HS-27A (cell line): Measurements from ENCODE around the gene FGGY.

Experiments
- DNase-seq: peaks from one replicate; pipeline ENCODE4 v3.0.0-alpha.2; 2012; ENCODE audit warnings: low read depth, missing footprints

Gene FGGY

GRCh38 chr1:59738591-59739015, 441.7 kb downstream of the FGGY start:
- peak; percentile 49 for DNase-seq

- no peak for DNase-seq
These were observed 442.2 kb downstream of the FGGY start for GRCh38 chr1:59739111-59739510.

DNA sequence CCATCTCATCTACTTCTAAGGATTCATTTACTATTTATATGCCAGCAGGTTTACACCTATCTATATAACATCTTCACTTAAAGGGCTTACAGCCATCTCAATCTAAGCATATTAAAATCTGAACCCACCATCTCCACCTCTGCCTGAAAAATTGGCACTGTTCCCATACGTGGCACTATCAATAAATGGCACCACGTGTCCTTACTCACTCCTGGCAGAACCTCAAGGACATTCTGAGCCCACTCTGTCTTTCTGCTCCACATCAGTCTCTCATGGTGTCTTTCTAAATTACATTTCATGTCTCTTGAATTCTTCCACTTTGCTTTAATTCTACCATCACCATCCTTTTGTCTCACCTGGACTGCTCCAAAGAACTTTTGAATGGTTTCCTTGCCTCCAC, 445.6 kb downstream of the FGGY start:
- no peak for DNase-seq

DNA sequence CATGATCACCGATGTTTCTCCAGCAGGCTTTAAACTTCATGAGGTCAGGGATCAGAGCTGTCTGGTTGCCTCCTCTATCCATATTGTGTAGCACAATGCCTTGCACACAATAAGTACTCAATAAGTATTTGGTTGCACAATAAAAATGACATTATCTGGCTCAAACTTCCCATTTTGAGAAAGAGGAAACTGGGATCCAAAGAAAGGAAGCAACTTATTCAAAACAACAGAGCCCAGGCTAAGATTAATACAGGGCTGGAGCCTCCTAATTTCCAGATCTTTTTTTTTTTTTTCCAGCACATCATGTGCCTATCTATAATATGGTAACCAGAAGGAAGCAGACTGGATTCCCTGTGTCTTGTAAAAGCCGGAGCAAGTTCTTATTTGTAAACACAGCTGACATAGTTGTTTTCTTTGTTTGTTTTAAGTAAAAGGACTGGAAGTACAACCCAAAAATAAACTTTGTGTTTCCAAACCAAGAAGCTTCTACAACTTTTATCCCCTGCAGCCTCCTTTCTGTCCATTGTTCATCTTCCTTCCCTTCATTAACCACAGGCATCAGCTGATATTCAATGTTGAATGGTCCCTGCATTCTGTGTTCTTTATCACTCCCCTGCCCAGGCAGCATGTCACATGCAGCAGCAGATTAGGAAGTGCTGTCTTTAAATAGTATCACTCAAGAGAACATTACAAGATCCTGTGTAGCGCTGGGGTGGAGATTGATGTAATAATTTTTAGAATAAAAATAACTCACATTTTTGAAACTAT, 446.6 kb downstream of the FGGY start:
- no peak for DNase-seq

GRCh38 chr1:59747420-59748024, 450.6 kb downstream of the FGGY start:
- no peak for DNase-seq

GRCh38 chr1:59748123-59748522, 451.2 kb downstream of the FGGY start:
- DNase-seq: no peak

- peak; percentile 68 for DNase-seq
These were observed 453.6 kb downstream of the FGGY start for GRCh38 chr1:59750328-59751003.

DNA sequence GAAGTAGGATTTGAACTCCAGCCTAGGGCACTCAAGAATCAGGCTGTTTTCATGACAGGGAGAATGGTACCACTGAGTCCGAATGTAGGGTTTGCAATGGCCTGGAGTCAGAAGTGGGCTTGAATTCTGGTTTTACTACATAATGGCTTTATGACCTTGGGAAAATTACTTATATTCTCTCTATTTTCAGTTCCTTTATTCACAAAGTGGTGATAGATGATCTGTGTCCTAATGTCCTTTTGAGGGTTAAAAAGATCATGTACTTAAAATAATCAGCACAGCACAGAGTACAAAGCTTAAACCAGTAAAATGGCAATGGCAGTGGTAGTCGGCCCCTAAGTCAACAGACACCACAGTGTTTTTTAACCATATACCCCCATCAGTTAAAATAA, 454.1 kb downstream of the FGGY start:
- DNase-seq: no peak

DNA sequence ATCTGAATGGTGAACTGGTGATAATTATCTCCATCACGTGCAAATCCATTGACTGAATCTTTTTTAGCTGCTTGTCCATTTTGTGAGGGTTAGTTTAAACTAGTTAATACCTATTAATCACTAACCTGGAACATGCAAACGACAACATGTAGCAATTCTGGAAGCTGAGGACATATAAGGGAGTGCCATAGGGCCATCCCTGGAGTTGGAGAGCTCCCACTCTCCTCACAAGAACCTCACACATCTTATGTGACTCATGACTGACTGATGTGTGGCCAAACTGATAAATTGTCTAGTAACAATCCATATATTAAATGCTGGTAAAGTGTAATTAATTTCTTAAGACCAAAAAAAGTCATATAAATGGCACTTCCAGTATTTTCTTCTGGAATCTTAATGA, 454.9 kb downstream of the FGGY start:
- no peak for DNase-seq

GRCh38 chr1:59752556-59753414, 455.9 kb downstream of the FGGY start:
- DNase-seq: no peak

DNA sequence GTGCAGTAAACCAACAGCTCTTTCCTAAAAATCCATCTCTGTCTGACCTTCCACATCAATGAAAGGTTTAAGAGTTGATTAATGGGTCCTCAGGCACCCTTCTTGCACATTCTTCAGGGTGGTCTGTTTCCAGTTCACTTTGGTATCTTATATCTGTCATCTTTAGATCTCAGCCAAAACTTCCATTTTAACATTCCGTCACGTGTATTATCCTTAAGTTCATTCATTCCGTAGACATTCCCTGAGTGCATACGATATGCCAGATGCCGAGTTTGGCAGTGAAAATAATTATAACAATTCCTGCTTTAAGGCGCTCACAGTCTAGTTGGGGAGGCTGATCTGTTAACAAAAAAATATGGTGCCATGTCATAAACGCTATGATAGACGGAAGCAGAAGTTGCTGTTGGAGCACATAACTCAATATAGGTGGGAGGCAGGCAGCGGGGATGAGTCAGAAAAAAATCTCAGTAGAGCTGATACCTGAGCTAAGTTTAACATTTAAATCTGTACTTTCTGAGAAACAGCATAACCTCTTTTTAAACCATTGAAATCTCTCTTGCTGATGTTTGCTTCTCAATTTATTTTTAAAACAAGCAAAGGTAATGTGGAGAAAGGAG, 458.3 kb downstream of the FGGY start:
- no peak for DNase-seq

- DNase-seq: no peak
These were observed 460.4 kb downstream of the FGGY start for GRCh38 chr1:59757197-59757747.

- DNase-seq: peak; percentile 52
These were observed 462.4 kb downstream of the FGGY start for GRCh38 chr1:59759156-59759925.

DNA sequence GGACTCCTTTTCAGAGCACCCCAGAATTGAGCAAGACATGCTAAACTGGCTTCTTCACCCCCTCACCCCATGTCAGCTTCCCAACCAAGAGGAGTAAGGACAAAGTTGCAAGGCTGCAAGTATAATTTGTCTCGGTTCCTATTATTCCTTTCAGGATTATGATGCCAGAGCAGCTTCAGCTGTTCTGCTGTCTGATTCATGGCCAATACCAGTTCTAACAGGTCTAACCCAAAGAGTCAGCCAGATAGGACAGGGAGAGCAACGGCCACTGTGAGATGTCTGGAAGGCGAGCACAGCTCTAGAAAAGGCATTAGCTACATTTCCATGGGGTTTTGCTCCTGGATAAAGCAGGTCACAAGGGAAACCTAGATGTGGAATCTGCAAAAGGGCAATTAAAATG, 464.5 kb downstream of the FGGY start:
- no peak for DNase-seq

GRCh38 chr1:59763418-59763817, 466.5 kb downstream of the FGGY start:
- DNase-seq: no peak

DNA sequence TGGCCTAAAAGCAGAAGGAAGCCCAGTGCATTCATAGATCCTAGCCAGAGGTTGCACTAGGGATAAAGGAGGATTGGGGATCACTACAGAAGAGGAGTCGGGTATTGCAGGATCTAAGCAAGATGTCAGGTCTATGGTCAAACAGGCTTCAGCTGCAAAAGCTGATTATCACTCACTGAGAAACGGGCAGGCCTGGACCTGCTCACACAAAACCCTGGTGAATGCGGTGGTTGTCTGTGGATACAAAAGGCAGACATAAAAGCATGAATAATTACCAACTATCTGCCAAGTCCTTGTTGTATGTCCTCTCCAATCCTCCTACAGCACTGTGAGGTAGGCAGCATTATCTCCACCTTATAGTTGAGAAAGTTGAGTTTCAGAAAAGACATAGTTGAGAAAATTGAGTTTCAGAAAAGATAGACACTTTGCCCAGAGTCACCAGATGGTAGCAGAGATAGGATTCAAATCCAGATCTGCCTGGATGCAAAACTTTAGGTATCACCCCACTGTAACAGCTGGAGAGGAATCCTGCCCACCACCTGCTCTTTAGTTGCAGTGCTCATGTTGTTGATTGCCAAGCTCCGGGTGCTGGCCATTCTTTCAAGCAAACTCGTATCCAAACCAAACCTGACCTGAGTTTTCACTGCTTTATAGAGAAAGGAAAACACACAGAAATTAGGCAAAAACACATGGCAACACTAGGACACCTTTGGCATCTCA, 468.3 kb downstream of the FGGY start:
- no peak for DNase-seq

GRCh38 chr1:59766227-59766855, 469.4 kb downstream of the FGGY start:
- no peak for DNase-seq

DNA sequence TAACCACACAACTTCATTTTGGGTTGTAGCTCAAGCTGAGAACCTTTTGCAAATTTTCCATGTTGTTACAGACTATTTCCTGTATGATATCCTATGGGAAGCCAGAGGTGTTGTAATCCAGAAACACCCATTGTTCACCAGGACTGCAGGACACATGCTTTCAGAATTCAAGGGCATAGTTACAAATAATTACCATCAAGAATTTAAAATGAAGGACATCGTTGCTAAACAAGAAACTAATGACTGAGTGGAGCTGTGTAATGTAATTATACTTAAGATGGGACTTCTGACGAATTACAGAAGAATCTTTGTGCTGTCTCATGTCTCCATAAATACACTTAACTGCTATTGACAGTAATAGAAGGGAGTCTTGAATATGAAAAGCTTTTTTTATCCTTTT, 470.2 kb downstream of the FGGY start:
- no peak for DNase-seq
